BLaER1 treated with 17β-estradiol and CSF1 and Interleukin-3, amounts not matched to agents 10 nM and 100 nM (cell line): ENCODE data around the gene HSPA14.
"Not testable (repeated sequence)": the region's sequence is repeated elsewhere in the genome, so short reads cannot be mapped to it uniquely, and the experiment has no call there.

ENCODE experiments used
- H3K27ac ChIP-seq, 11 experiments: shearing (Covaris generic); formaldehyde crosslinking; 2 replicates each; pipeline ENCODE4 v1.8.1; 2022
- H3K27me3 ChIP-seq, 11 experiments: shearing (Covaris generic); formaldehyde crosslinking; 2 replicates each; pipeline ENCODE4 v1.8.1; 2022
- H3K36me3 ChIP-seq, 11 experiments: shearing (Covaris generic); formaldehyde crosslinking; 2 replicates each; pipeline ENCODE4 v1.8.1; 2022
- H3K4me1 ChIP-seq, 10 experiments: shearing (Covaris generic); formaldehyde crosslinking; 2 replicates each; pipeline ENCODE4 v1.8.1; 2022
- H3K4me2 ChIP-seq, 11 experiments: shearing (Covaris generic); formaldehyde crosslinking; 2 replicates each; pipeline ENCODE4 v1.8.1; 2022
- H3K4me3 ChIP-seq, 10 experiments: shearing (Covaris generic); formaldehyde crosslinking; 2 replicates each; pipeline ENCODE4 v1.8.1; 2022
- H3K9ac ChIP-seq, 11 experiments: shearing (Covaris generic); formaldehyde crosslinking; 2 replicates each; pipeline ENCODE4 v1.8.1; 2022
- H3K9me3 ChIP-seq, 11 experiments: shearing (Covaris generic); formaldehyde crosslinking; replicated peaks in 1 of 11; 2 replicates each; pipeline ENCODE4 v1.8.1; 2022
- H4K20me1 ChIP-seq, 11 experiments: shearing (Covaris generic); formaldehyde crosslinking; 2 replicates each; pipeline ENCODE4 v1.8.1; 2022
- Cebpa-rat ChIP-seq, 11 experiments: shearing (Covaris generic); IDR thresholded peaks; 2 replicates each; pipeline ENCODE4 v1.8.1; 2022

HSPA14 gene

DNA sequence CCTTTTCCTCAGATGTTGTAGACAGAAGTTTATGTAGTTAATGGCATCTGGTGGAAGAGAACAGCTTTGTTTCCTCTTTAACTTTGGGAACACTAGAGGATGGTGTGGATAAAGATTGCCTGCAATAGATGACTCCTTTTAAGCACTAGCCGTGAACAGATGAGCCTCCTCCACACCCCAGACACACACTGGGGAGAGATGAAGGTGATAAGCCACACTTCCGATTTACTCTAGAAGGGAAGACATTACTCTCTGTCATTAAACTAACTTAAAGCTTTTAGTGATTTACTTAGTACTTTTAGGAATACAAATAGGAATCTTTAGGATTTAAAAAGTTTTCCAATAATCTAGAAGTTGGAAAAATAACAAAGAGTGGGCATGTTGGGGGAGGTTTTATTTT lies 6.8 kb downstream of the HSPA14 start:
- H3K9me3 ChIP-seq, result no peaks in the 10 kb centered on the region
- H3K27ac ChIP-seq, result no peak overlapping the region
- peaks cover 75 to 99% (median 90%) of the 10 kb centered on the region in 11 experiments for H3K36me3 ChIP-seq
- H3K27me3 ChIP-seq, result no peaks in the 10 kb centered on the region
- H3K4me3 ChIP-seq, result no peak overlapping the region
- peaks cover 0 to 76% (median 41%) of the 10 kb centered on the region in 11 experiments; a peak in 17 of 22 replicates for H4K20me1 ChIP-seq
- H3K4me1 ChIP-seq, result peaks cover 0 to 7% (median 4%) of the 10 kb centered on the region in 10 experiments; a peak in 8 of 20 replicates
- no peak for TF ChIP-seq Cebpa-rat (IDR thresholded peaks at IDR 0.05)
- H3K9ac ChIP-seq, result no peak overlapping the region
- no peak overlapping the region for H3K4me2 ChIP-seq

DNA sequence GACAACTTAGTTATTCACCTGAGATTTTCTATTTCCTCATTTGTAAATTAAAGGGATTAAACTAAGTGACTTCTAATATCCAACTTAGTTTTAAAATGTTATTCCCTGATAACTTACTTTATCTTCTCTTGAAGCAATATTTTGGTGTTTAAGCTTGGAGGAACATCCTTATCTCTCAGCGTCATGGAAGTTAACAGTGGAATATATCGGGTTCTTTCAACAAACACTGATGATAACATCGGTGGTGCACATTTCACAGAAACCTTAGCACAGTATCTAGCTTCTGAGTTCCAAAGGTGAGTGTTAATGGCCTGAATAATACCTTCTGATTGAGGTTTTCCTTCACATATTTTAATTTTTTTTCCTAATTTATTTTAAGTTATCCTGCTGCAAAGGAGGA lies 14.1 kb downstream of the HSPA14 start:
- Histone ChIP-seq H4K20me1 (peaks cover 0 to 12% (median 6%) of the 10 kb centered on the region in 11 experiments; a peak in 8 of 22 replicates), H3K4me3 (no peak overlapping the region), H3K36me3 (peaks cover 68 to 96% (median 82%) of the 10 kb centered on the region in 11 experiments), H3K4me2 (no peak overlapping the region), H3K27me3 (no peaks in the 10 kb centered on the region), H3K9ac (no peak overlapping the region), H3K9me3 (no peaks in the 10 kb centered on the region), H3K4me1 (peaks cover 0 to 7% (median 0%) of the 10 kb centered on the region in 10 experiments; a peak in 5 of 20 replicates), H3K27ac (no peak overlapping the region)
- TF ChIP-seq Cebpa-rat (IDR thresholded peaks at IDR 0.05), result no peak

DNA sequence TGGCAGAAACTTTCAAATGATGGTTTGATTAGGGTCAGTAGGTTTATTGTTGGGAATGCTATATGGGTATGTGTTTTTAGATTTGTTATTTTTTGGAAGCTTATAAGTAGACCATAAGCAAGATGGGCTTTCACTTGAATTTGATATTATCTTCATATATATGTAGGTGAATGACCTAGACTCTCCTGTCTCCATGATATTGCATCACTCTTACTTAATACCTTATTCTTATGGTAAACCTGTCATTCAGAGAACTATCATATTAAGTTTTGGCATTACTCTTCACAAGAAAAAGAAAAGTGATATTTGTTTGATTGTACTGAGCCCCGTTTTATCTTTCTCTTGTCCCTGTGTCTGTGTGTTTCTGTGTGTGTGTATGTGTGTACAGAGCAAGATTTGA lies 17.3 kb downstream of the HSPA14 start:
- H4K20me1 ChIP-seq, result peaks cover 0 to 16% (median 0%) of the 10 kb centered on the region in 11 experiments; a peak in 4 of 22 replicates
- no peak overlapping the region for H3K27ac ChIP-seq
- no peaks in the 10 kb centered on the region for H3K27me3 ChIP-seq
- no peak overlapping the region for H3K4me3 ChIP-seq
- no peak overlapping the region for H3K4me2 ChIP-seq
- H3K9ac ChIP-seq, result no peak overlapping the region
- no peaks in the 10 kb centered on the region for H3K9me3 ChIP-seq
- 0 out of 22 replicates have a peak, but pooled peaks of 1 of the 11 experiments have one; percentile 37 for TF ChIP-seq Cebpa-rat (IDR thresholded peaks at IDR 0.05)
- H3K36me3 ChIP-seq, result peaks cover 74 to 97% (median 84%) of the 10 kb centered on the region in 11 experiments
- peaks cover 0 to 17% (median 0%) of the 10 kb centered on the region in 10 experiments; a peak in 6 of 20 replicates for H3K4me1 ChIP-seq

DNA sequence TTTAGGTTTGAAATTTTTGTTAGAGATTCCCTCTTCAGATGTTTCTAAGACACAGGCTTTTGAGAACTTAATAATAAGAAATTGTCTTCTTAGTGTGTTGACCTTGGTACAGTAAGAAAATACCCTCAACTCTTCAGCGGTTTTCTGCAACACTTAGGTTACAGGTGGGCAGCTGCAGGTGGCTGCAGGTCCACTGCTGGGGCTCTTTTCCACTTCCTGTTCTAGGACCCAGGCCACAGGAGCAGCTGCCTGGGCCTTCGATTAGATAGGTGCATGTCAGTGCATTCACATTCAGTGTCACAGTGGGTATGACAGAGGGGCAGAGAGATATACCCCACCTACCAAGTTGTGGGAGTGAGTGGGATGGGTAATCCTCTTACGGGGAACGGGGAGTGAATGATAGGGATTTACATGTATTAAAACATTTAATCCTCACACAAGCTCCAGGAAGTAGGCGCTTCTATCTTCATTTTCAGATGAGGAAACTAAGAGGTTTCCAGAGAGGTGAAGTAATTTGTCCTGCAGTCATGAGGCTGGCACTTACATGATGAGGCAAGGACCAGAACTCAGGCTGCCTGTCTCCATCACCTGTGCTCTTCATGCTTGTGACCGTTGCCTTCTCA lies 20.3 kb downstream of the HSPA14 start:
- H3K36me3 ChIP-seq, result peaks cover 73 to 96% (median 84%) of the 10 kb centered on the region in 11 experiments

DNA sequence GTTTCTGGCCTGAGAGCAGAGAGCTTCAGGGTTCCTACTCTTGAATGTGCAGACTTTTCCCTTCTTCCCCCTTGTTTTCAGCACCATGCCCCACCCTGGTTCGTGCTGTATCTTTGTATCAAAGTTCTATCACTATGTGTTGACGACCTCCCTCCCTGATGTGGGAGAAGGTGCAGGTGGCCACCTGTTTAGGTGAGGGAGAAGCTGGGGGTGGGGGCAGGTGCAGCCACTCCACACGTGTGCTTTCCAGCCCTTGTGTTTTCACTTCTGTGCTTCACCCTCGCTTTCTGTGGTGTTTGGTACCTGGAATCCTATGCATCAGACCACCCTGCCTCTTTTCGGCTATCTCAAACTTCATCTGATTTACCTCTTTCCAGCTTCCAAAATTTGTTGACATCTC lies 20.9 kb downstream of the HSPA14 start:
- H3K36me3 ChIP-seq, result peaks cover 74 to 95% (median 84%) of the 10 kb centered on the region in 11 experiments
- no peak overlapping the region for H3K27ac ChIP-seq
- peaks cover 0 to 17% (median 0%) of the 10 kb centered on the region in 10 experiments; a peak in 6 of 20 replicates for H3K4me1 ChIP-seq
- H3K4me3 ChIP-seq, result no peak overlapping the region
- H4K20me1 ChIP-seq, result peaks cover 0 to 16% (median 0%) of the 10 kb centered on the region in 11 experiments; a peak in 4 of 22 replicates
- H3K4me2 ChIP-seq, result peak overlapping the region in 2 of 11 experiments; percentile 30 to 41; a peak in 2 of 22 replicates
- no peak overlapping the region for H3K9ac ChIP-seq
- H3K27me3 ChIP-seq, result no peaks in the 10 kb centered on the region
- no peak for TF ChIP-seq Cebpa-rat (IDR thresholded peaks at IDR 0.05)
- no peaks in the 10 kb centered on the region; a peak in 1 of 22 replicates for H3K9me3 ChIP-seq

More for the DNA sequence above, 20.3 kb downstream of the HSPA14 start:
- Histone ChIP-seq H3K27me3 (no peaks in the 10 kb centered on the region), H3K4me2 (no peak overlapping the region), H3K9me3 (no peaks in the 10 kb centered on the region; a peak in 1 of 22 replicates), H3K4me1 (peaks cover 0 to 17% (median 0%) of the 10 kb centered on the region in 10 experiments; a peak in 6 of 20 replicates), H4K20me1 (peaks cover 0 to 16% (median 0%) of the 10 kb centered on the region in 11 experiments; a peak in 4 of 22 replicates), H3K27ac (no peak overlapping the region), H3K4me3 (no peak overlapping the region), H3K9ac (no peak overlapping the region)
- no peak for TF ChIP-seq Cebpa-rat (IDR thresholded peaks at IDR 0.05)

DNA sequence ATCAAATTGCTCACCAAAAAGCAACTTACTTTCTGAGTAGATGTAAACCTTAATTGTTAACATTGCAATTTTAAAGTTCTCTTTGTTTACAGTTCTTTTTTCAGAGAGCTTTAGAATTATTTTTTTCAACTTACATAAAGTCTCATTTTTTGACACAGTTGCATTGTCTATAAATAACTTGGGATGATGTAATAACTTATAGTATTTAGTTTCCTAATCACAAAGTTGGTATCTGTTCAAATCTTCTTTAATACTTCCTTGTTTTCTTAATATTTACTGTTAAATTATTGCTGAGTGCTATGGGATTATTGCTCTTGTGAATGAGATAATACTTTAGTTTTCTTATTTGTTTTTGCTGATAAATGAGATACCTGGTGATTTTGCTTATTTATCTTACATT lies 21.7 kb downstream of the HSPA14 start:
- H3K27me3 ChIP-seq, result no peaks in the 10 kb centered on the region
- H3K4me2 ChIP-seq, result peak overlapping the region in 2 of 11 experiments; percentile 30 to 41; a peak in 3 of 22 replicates
- H3K36me3 ChIP-seq, result peaks cover 67 to 93% (median 78%) of the 10 kb centered on the region in 11 experiments
- H3K9me3 ChIP-seq, result no peaks in the 10 kb centered on the region; a peak in 1 of 22 replicates
- TF ChIP-seq Cebpa-rat (IDR thresholded peaks at IDR 0.05), result no peak
- no peak overlapping the region for H3K4me3 ChIP-seq
- no peak overlapping the region for H3K27ac ChIP-seq
- peaks cover 0 to 17% (median 0%) of the 10 kb centered on the region in 10 experiments; a peak in 6 of 20 replicates for H3K4me1 ChIP-seq
- H3K9ac ChIP-seq, result no peak overlapping the region
- H4K20me1 ChIP-seq, result peaks cover 0 to 16% (median 0%) of the 10 kb centered on the region in 11 experiments; a peak in 4 of 22 replicates

DNA sequence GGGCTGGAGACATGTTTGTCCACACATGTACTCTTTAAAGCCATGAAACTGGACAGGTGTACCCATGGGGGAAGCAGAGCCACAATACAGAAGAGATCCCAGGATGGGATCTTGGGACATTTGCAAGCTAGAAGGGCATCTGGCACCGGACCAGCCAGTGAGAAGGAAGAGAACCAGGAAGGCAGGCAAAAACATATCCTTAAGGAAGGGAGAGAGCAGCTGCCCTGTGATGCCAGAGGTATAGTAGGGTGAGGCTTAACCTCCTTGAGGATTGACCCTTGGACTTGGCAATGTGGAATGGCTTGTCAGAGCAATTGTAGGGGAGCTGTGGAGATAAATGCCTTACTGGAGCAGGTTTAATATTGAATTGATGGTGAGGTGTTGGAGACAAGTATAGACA lies 22.7 kb downstream of the HSPA14 start:
- H4K20me1 ChIP-seq, result peaks cover 0 to 16% (median 0%) of the 10 kb centered on the region in 11 experiments; a peak in 4 of 22 replicates
- no peaks in the 10 kb centered on the region for H3K27me3 ChIP-seq
- no peak overlapping the region for H3K4me3 ChIP-seq
- H3K9me3 ChIP-seq, result no peaks in the 10 kb centered on the region; a peak in 1 of 22 replicates
- no peak overlapping the region for H3K4me2 ChIP-seq
- H3K9ac ChIP-seq, result no peak overlapping the region
- peaks cover 60 to 85% (median 73%) of the 10 kb centered on the region in 11 experiments for H3K36me3 ChIP-seq
- peaks cover 0 to 17% (median 0%) of the 10 kb centered on the region in 10 experiments; a peak in 6 of 20 replicates for H3K4me1 ChIP-seq
- no peak overlapping the region; a peak in 1 of 22 replicates for H3K27ac ChIP-seq
- TF ChIP-seq Cebpa-rat (IDR thresholded peaks at IDR 0.05), result no peak

DNA sequence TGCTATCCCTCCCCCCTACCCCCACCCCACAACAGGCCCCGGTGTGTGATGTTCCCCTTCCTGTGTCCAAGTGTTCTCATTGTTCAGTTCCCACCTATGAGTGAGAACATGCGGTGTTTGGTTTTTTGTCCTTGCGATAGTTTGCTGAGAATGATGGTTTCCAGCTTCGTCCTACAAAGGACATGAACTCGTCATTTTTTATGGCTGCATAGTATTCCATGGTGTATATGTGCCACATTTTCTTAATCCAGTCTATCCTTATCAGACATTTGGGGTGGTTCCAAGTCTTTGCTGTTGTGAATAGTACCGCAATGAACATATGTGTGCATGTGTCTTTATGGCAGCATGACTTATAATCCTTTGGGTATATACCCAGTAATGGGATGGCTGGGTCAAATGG lies 26.4 kb downstream of the HSPA14 start:
- H3K36me3 ChIP-seq, result peaks cover 61 to 82% (median 72%) of the 10 kb centered on the region in 11 experiments

DNA sequence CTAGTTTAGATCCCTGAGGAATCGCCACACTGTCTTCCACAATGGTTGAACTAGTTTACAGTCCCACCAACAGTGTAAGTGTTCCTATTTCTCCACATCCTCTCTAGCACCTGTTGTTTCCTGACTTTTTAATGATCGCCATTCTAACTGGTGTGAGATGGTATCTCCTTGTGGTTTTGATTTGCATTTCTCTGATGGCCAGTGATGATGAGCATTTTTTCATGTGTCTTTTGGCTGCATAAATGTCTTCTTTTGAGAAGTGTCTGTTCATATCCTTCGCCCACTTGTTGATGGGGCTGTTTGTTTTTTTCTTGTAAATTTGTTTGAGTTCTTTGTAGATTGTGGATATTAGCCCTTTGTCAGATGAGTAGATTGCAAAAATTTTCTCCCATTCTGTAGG lies 26.8 kb downstream of the HSPA14 start:
- not testable (repeated sequence) for H3K4me3 ChIP-seq, H3K4me1 ChIP-seq, H4K20me1 ChIP-seq, H3K9me3 ChIP-seq, H3K27me3 ChIP-seq, H3K9ac ChIP-seq, H3K4me2 ChIP-seq, H3K27ac ChIP-seq
- H3K36me3 ChIP-seq, result peaks cover 65 to 83% (median 76%) of the 10 kb centered on the region in 11 experiments

More for the DNA sequence above, 26.4 kb downstream of the HSPA14 start:
- H3K4me1 ChIP-seq, result peaks cover 0 to 10% (median 0%) of the 10 kb centered on the region in 10 experiments; a peak in 6 of 20 replicates
- not testable (repeated sequence) for H3K27me3 ChIP-seq, H4K20me1 ChIP-seq, H3K27ac ChIP-seq, H3K9me3 ChIP-seq, H3K4me3 ChIP-seq, H3K4me2 ChIP-seq, H3K9ac ChIP-seq
